Psoas muscle (tissue), 8 donors: ENCODE data around the gene ELP5. TPM values are rescaled to one million over a fixed set of nuclear protein-coding genes. Genes with fewer than 3 reads are reported as not detected.

ENCODE experiments used
- ATAC-seq, 4 donors: fragments of 200-7000 bp; cut with Tn5 transposase; one replicate each; pipeline ENCODE4 v1.9.1; 2020; ENCODE audit warnings: moderate library complexity in 3 of 4, mild to moderate bottlenecking in 2 of 4
- DNase-seq, 2 donors: peaks; one replicate each; pipeline ENCODE4 v3.0.0-alpha.2; 2020
- H3K27ac ChIP-seq: fragments of 200-600 bp; one replicate; pipeline ENCODE4 v1.8.0; 2022
- H3K27me3 ChIP-seq, 3 donors: fragments of 200-600 bp in 1 of 3; one replicate each; pipeline versions ENCODE4 v1.6.1 to v1.8.0; 2013 to 2022; ENCODE audit warnings: low read length in 2 of 3, mild to moderate bottlenecking in 2 of 3, moderate library complexity in 1 of 3; ENCODE audit not compliant: insufficient read depth in 3 of 3
- H3K36me3 ChIP-seq, 2 donors: fragments of 200-600 bp in 1 of 2; one replicate each; pipeline versions ENCODE4 v1.6.1 to v1.8.0; 2013 to 2022; ENCODE audit warnings: low read depth in 1 of 2, mild to moderate bottlenecking in 1 of 2, moderate library complexity in 1 of 2; ENCODE audit not compliant: insufficient read depth in 1 of 2
- H3K4me1 ChIP-seq: fragments of 200-600 bp; one replicate; pipeline ENCODE4 v1.8.0; 2022
- H3K4me3 ChIP-seq: fragments of 200-600 bp; one replicate; pipeline ENCODE4 v1.8.0; 2022; ENCODE audit warnings: mild to moderate bottlenecking
- H3K9me3 ChIP-seq: fragments of 200-600 bp; one replicate; pipeline ENCODE4 v1.8.0; 2022
- WGBS, 3 donors: extraction: QIAGEN DNeasy Blood & Tissue Kit; methylation state at CpG; one replicate each; pipeline versions ENCODE4 v1.1.6 to v1.1.7; 2013; 5-methylcytosine and 5-hydroxymethylcytosine counted together
- intact Hi-C, 2 donors: fragments of 100-400 bp; cut with DNase I; formaldehyde crosslinking; loops; one replicate each; pipeline versions ENCODE4 v1.11.0 to v1.14.2; 2022
- polyA plus RNA-seq, 3 donors: library from polyadenylated mRNA; stranded (reverse); fragments of 200-250 nt; gene quantifications; one replicate each; pipeline ENCODE4 v1.2.3, GENCODE V29; 2013
- total RNA-seq, 4 donors: library from RNA; stranded (reverse); fragmentation: NEBNext Ultra II Directional in 2 of 4; extraction: Animal tissue kit (Norgen Biotek cat#: 25700) in 2 of 4; gene quantifications; one replicate each; pipeline versions ENCODE4 v1.2.1 to v1.2.4, GENCODE V29; 2021 to 2023
- TF ChIP-seq, protein P1 (sequence below): fragments of 200-600 bp; IDR thresholded peaks from one replicate; pipeline ENCODE4 v1.8.0; 2022; ENCODE audit warnings: antibody characterized with exemption
- donor health status: healthy with polysubstance abuse.
- donor health status: DM: no; HTN: no; CAD: no; lungs with moderate emphysema.
- donor health status: Bipolar disorder and iron deficiency.
- donor health status: healthy.
- donor health status: DM: yes; HTN: yes; CAD: no.
- donor health status: DM: no; HTN: no; CAD: no.
- donor health status: DM: no; HTN: no; CAD: no.
- donor health status: DM: yes; HTN: yes; CAD: no.

Gene ELP5
- total and polyA plus RNA-seq, 7 donors: 50.4 to 104 (median 81.0) TPM

- peak; percentile 11 to 37 for DNase-seq
- peaks cover 5 to 60% of the 10 kb centered on the region in 2 donors for H3K36me3 ChIP-seq
- 49 to 52% (median 49%) methylated on average over 10 of the region's 10 CpGs for WGBS, 3 donors
- ATAC-seq: no peak
- TF ChIP-seq, protein P1, sequence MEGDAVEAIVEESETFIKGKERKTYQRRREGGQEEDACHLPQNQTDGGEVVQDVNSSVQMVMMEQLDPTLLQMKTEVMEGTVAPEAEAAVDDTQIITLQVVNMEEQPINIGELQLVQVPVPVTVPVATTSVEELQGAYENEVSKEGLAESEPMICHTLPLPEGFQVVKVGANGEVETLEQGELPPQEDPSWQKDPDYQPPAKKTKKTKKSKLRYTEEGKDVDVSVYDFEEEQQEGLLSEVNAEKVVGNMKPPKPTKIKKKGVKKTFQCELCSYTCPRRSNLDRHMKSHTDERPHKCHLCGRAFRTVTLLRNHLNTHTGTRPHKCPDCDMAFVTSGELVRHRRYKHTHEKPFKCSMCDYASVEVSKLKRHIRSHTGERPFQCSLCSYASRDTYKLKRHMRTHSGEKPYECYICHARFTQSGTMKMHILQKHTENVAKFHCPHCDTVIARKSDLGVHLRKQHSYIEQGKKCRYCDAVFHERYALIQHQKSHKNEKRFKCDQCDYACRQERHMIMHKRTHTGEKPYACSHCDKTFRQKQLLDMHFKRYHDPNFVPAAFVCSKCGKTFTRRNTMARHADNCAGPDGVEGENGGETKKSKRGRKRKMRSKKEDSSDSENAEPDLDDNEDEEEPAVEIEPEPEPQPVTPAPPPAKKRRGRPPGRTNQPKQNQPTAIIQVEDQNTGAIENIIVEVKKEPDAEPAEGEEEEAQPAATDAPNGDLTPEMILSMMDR: no peak
- H3K4me1 ChIP-seq: peaks cover 34% of the 10 kb centered on the region
- peak overlapping the region; percentile 98 for H3K4me3 ChIP-seq
- H3K9me3 ChIP-seq: no peaks in the 10 kb centered on the region
- H3K27me3 ChIP-seq: no peaks in the 10 kb centered on the region
- intact Hi-C loops: loop anchor here in 1 of 2 donors (2.0 kb wide), 2 partner anchors 15 to 75 kb away; no protein-coding TSS in a partner anchor
- H3K27ac ChIP-seq: peak overlapping the region; percentile 99
Measured at GRCh38 chr17:7221278-7222092, 30.5 kb upstream of the ELP5 start.

DNA sequence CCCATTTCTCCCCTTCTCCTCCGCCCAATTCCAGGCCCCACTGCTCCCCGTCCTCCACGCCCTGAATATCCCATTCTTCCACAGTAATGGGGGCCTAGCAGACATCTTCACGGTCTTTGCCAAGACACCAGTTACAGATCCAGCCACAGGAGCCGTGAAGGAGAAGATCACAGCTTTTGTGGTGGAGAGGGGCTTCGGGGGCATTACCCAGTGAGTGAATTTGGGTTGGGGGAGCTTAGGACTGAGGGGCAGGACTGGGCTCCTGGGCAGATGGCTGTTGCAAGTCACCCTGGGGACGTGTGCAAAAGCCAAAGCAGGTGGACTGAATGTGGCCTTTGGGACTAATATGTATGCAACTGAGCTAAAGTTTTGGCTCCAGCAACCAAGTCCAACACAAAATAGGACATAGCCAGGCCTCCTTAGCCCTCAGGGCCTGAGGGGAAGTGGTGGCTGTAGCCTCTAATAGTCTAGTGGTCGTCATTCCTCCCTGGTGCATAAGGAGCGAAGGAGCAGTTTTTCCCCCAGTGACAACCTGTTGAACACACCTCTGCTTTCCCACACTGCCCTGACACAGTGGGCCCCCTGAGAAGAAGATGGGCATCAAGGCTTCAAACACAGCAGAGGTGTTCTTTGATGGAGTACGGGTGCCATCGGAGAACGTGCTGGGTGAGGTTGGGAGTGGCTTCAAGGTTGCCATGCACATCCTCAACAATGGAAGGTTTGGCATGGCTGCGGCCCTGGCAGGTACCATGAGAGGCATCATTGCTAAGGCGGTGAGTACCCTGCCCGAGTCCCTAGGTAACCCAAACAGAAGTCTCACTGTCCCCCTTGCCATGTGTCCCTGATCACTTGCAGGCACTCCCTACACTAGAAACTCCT is 29.7 kb upstream of the ELP5 start:
- whole genome bisulfite sequencing, 3 donors: 66 to 74% (median 68%) methylated on average over 15 of the region's 15 CpGs
- no peak for ATAC-seq
- Histone ChIP-seq H3K27me3 (no peaks in the 10 kb centered on the region), H3K4me3 (peak overlapping the region; percentile 98), H3K27ac (no peak overlapping the region), H3K4me1 (peaks cover 34% of the 10 kb centered on the region), H3K9me3 (no peaks in the 10 kb centered on the region), H3K36me3 (peaks cover 10 to 68% of the 10 kb centered on the region in 2 donors)
- intact Hi-C loops: no loop called here
- peak; percentile 14 to 23 for DNase-seq
- TF ChIP-seq, protein P1: no peak

GRCh38 chr17:7222972-7223292 is 29.1 kb upstream of the ELP5 start:
- intact Hi-C loops: no loop called here
- H3K27ac ChIP-seq: no peak overlapping the region
- H3K9me3 ChIP-seq: no peaks in the 10 kb centered on the region
- 57 to 73% (median 66%) methylated on average over 7 of the region's 7 CpGs for WGBS, 3 donors
- ATAC-seq: no peak
- DNase-seq: peak in 1 of 2 donors; percentile 17
- H3K36me3 ChIP-seq: peaks cover 10 to 73% of the 10 kb centered on the region in 2 donors
- H3K4me1 ChIP-seq: peaks cover 34% of the 10 kb centered on the region
- H3K4me3 ChIP-seq: no peak overlapping the region
- no peaks in the 10 kb centered on the region for H3K27me3 ChIP-seq
- TF ChIP-seq, protein P1: no peak

DNA sequence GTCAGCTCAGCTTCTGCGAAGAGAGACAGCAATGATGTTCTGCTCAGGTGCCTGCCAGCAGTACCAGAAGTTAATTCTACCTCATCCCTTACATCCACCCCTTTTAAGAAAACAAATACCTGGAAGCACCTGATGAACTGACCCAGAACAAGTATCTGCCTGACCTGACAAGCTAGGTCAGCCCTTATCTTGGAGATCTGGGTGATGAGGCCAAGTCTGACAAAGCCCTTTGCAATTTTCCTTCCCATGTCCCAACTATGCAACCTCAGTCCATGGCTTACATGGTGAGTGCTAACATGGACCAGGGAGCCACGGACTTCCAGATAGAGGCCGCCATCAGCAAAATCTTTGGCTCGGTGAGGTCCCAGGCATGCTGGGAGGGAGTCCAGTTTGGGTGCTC is 28.6 kb upstream of the ELP5 start:
- DNase-seq: no peak
- H3K4me1 ChIP-seq: peaks cover 34% of the 10 kb centered on the region
- no peaks in the 10 kb centered on the region for H3K9me3 ChIP-seq
- 59 to 69% (median 63%) methylated on average over 4 of the region's 4 CpGs for WGBS, 3 donors
- TF ChIP-seq, protein P1: no peak
- no peaks in the 10 kb centered on the region for H3K27me3 ChIP-seq
- H3K27ac ChIP-seq: no peak overlapping the region
- peaks cover 10 to 77% of the 10 kb centered on the region in 2 donors for H3K36me3 ChIP-seq
- intact Hi-C loops: no loop called here
- H3K4me3 ChIP-seq: no peak overlapping the region
- no peak for ATAC-seq
